Upper lobe of right lung (tissue), 1 donor: ENCODE results near the gene TP53AIP1. TPM values are rescaled to one million over a fixed set of nuclear protein-coding genes. Genes with fewer than 3 reads are reported as not detected.

Experiments used
- ATAC-seq: fragments of 200-7000 bp; cut with Tn5 transposase; one replicate; pipeline ENCODE4 v1.9.1; 2020; ENCODE audit warnings: mild to moderate bottlenecking, moderate library complexity
- DNase-seq: peaks from one replicate; pipeline ENCODE4 v3.0.0-alpha.2; 2020
- H3K27ac ChIP-seq: fragments of 200-600 bp; one replicate; pipeline ENCODE4 v1.8.0; 2022
- H3K27me3 ChIP-seq: fragments of 200-600 bp; one replicate; pipeline ENCODE4 v1.8.0; 2022; ENCODE audit warnings: mild to moderate bottlenecking
- H3K36me3 ChIP-seq: fragments of 200-600 bp; one replicate; pipeline ENCODE4 v1.8.0; 2022
- H3K4me1 ChIP-seq: fragments of 200-600 bp; one replicate; pipeline ENCODE4 v1.8.0; 2022
- H3K4me3 ChIP-seq: fragments of 200-600 bp; one replicate; pipeline ENCODE4 v1.8.0; 2022; ENCODE audit warnings: mild to moderate bottlenecking
- H3K9me3 ChIP-seq: fragments of 200-600 bp; one replicate; pipeline ENCODE4 v1.8.0; 2022
- CTCF ChIP-seq: fragments of 200-600 bp; IDR thresholded peaks from one replicate; pipeline ENCODE4 v1.8.0; 2022; ENCODE audit warnings: antibody characterized with exemption
- intact Hi-C: fragments of 100-400 bp; cut with DNase I; formaldehyde crosslinking; loops from one replicate; pipeline ENCODE4 v1.11.0; 2022
- total RNA-seq: library from RNA; stranded (reverse); fragmentation: NEBNext Ultra II Directional; extraction: Animal tissue kit (Norgen Biotek cat#: 25700); gene quantifications from one replicate; pipeline ENCODE4 v1.2.1, GENCODE V29; 2021
- donor health status: DM: no; HTN: yes; CAD: no; lungs with severe emphysema.

Gene TP53AIP1
- total RNA-seq, 1 donor from 2014 or later, result not detected

GRCh38 chr11:128919216-128919615 lies 23.5 kb downstream of the TP53AIP1 start:
- DNase-seq (no peak), ATAC-seq (no peak)
- Histone ChIP-seq H3K36me3 (no peaks in the 10 kb centered on the region), H3K9me3 (no peaks in the 10 kb centered on the region), H3K27ac (no peak overlapping the region), H3K4me1 (no peaks in the 10 kb centered on the region), H3K4me3 (no peak overlapping the region), H3K27me3 (no peaks in the 10 kb centered on the region)
- TF ChIP-seq CTCF, result no peak
- intact Hi-C loops, result no loop called here

GRCh38 chr11:128917144-128917724 lies 25.4 kb downstream of the TP53AIP1 start:
- TF ChIP-seq CTCF, result no peak

GRCh38 chr11:128916681-128917080 lies 26.0 kb downstream of the TP53AIP1 start:
- intact Hi-C loops, result no loop called here
- Histone ChIP-seq H3K4me1 (no peaks in the 10 kb centered on the region), H3K36me3 (no peaks in the 10 kb centered on the region), H3K27me3 (no peaks in the 10 kb centered on the region), H3K9me3 (no peaks in the 10 kb centered on the region), H3K4me3 (no peak overlapping the region), H3K27ac (no peak overlapping the region)
- TF ChIP-seq CTCF, result no peak
- no peak for ATAC-seq
- DNase-seq, result no peak

More at GRCh38 chr11:128917144-128917724, 25.4 kb downstream of the TP53AIP1 start:
- Histone ChIP-seq H3K27me3 (no peaks in the 10 kb centered on the region), H3K9me3 (no peaks in the 10 kb centered on the region), H3K36me3 (no peaks in the 10 kb centered on the region), H3K4me1 (no peaks in the 10 kb centered on the region), H3K4me3 (no peak overlapping the region), H3K27ac (no peak overlapping the region)
- intact Hi-C loops, result no loop called here
- DNase-seq (no peak), ATAC-seq (no peak)

GRCh38 chr11:128916037-128916572 lies 26.6 kb downstream of the TP53AIP1 start:
- Histone ChIP-seq H3K4me3 (no peak overlapping the region), H3K36me3 (no peaks in the 10 kb centered on the region), H3K27ac (no peak overlapping the region), H3K27me3 (no peaks in the 10 kb centered on the region), H3K9me3 (no peaks in the 10 kb centered on the region), H3K4me1 (no peaks in the 10 kb centered on the region)
- intact Hi-C loops, result no loop called here
- no peak for TF ChIP-seq CTCF
- ATAC-seq (no peak), DNase-seq (no peak)

- no peak for ATAC-seq
Observed at GRCh38 chr11:128915149-128915521, 27.5 kb downstream of the TP53AIP1 start.

More at GRCh38 chr11:128915149-128915521, 27.5 kb downstream of the TP53AIP1 start:
- Histone ChIP-seq H3K9me3 (no peaks in the 10 kb centered on the region), H3K27me3 (no peaks in the 10 kb centered on the region), H3K27ac (no peak overlapping the region), H3K4me3 (no peak overlapping the region), H3K36me3 (no peaks in the 10 kb centered on the region), H3K4me1 (no peaks in the 10 kb centered on the region)
- intact Hi-C loops, result no loop called here
- no peak for TF ChIP-seq CTCF
- no peak for DNase-seq
